ENCODE measurements around the gene TCF4.

The TCF4 gene

GRCh38 chr18:55588111-55588869 is at the start of gene TCF4:
Gene TCF4 (minus strand): TSS chr18:55588192. CDS start chr18:55587116, 1,076 bp downstream.
- Histone ChIP-seq H3K4me3 (peak within 1 kb of the TSS; percentile 55 to 75 (median 61)), H3K27ac (peak within 1 kb of the TSS; percentile 83 to 97 (median 90))

GRCh38 chr18:55637204-55637603 is 49.2 kb upstream of the TCF4 start:
- no peak overlapping the region for H3K27ac ChIP-seq

DNA sequence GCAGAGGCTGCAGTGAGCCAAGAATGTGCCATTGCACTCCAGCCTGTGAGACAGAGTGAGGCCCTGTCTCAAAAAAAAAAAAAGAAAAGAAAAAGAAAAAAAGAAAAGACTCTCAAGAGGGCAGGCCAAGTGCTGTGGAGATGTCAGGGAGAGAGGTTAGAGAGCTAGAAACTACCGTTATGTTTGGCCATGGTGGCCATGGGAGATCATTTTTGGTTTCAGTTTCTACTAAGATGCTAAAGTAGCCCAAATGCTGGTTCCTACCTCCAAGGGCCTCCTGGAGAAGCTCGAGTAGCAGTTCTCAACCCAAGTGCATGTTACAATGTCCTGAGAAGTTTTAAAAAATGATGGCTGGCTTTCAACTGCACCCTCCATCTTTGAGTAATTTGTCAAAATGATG is 47.4 kb upstream of the TCF4 start:
- Histone ChIP-seq H3K27ac (no peak overlapping the region), H3K4me3 (no peak overlapping the region)

More at GRCh38 chr18:55637204-55637603, 49.2 kb upstream of the TCF4 start:
- no peak overlapping the region for H3K4me3 ChIP-seq

- H3K4me3 ChIP-seq, result no peak overlapping the region
- peak overlapping the region in 1 of 21 experiments; percentile 6 for H3K27ac ChIP-seq
Observed at GRCh38 chr18:55634545-55634944, 46.6 kb upstream of the TCF4 start.

DNA sequence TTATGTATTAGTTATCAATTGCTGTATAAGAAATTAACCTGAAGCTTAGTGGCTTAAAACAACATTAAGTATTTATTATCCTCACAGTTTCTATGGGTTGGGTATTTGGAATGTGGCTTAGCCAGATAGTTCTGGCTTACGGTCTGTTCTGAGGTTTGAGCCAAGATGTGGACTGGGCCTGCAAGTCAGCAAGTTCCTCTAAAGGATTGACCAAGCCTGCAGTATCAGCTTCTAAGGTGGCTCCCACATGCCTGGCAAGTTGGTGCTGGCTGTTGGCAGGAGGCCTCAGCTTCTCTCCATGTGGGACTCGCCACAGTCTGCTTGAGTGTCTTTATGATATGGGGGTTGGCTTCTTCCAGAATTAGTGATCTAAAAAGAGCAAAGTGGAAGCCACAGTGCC is 45.0 kb upstream of the TCF4 start:
- Histone ChIP-seq H3K4me3 (no peak overlapping the region), H3K27ac (peak overlapping the region in 2 of 21 experiments; percentile 38 to 58)

GRCh38 chr18:55629133-55629532 is 41.1 kb upstream of the TCF4 start:
- Histone ChIP-seq H3K27ac (peak overlapping the region in 1 of 21 experiments; percentile 39), H3K4me3 (no peak overlapping the region)

DNA sequence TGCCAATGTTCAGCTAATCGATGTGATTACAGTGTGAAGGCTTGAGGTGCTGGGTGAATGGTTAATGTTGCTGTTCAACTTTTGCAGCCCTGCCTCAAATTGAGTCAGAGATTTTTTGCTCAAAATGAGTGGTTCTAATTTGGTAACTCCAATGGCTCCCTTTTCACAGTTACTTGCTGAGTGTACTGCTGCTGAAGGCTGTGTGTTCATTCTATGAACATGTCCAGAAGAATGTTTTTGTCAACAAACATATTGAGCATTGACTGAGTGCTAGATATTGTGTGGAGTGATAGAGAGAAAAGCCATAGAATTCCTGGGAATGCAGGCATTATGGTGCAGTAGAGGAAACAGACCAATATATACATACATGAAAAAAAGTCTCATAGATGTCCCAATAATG is 39.0 kb upstream of the TCF4 start:
- no peak overlapping the region for H3K27ac ChIP-seq
- no peak overlapping the region for H3K4me3 ChIP-seq

GRCh38 chr18:55625901-55626300 is 37.9 kb upstream of the TCF4 start:
- no peak overlapping the region for H3K27ac ChIP-seq
- no peak overlapping the region for H3K4me3 ChIP-seq

- H3K4me3 ChIP-seq, result no peak overlapping the region
Observed at GRCh38 chr18:55623626-55624025, 35.6 kb upstream of the TCF4 start.

DNA sequence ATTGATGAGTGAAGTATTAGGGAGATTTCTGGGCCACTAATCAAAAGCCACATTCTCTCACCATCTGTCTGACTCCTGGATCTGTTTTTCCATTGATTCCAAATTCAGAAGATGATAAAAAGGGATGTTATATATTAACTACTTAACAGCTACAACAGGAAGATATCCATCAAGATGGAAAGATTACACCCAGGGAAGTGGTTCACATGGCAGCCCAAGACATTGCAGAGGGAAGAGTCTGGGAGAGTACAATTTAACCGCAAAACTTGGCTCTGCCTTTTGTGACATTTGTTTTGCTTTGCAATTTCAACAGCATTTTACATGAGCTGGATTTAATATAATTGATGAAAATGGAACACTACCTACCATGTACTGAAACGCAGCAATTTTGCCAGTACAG is 22.5 kb upstream of the TCF4 start:
- no peak overlapping the region for H3K27ac ChIP-seq
- H3K4me3 ChIP-seq, result no peak overlapping the region

More at GRCh38 chr18:55623626-55624025, 35.6 kb upstream of the TCF4 start:
- no peak overlapping the region for H3K27ac ChIP-seq

GRCh38 chr18:55609160-55609825 is 21.3 kb upstream of the TCF4 start:
- no peak overlapping the region for H3K27ac ChIP-seq
- H3K4me3 ChIP-seq, result no peak overlapping the region

- H3K4me3 ChIP-seq, result no peak overlapping the region
- no peak overlapping the region for H3K27ac ChIP-seq
Observed at GRCh38 chr18:55608497-55608896, 20.5 kb upstream of the TCF4 start.

DNA sequence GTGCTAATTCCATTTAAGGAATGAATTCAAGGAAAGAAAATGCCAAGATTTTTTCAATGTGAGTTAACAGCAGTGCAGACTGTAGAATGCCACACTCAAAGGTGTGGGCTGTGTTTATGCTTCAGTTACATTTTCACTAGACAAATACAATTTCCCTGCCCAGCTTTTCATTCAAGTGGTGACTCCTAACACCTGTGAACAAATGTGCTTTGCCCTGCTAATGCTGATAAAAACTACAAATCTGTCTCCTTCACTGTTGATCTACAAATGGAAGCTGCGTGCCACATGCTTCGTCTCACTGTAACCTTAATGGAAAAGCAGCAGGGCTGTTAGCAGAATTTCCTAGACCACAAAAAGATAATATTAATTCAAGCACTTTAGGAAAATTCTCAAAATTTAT is 19.8 kb upstream of the TCF4 start:
- Histone ChIP-seq H3K27ac (no peak overlapping the region), H3K4me3 (no peak overlapping the region)

- Histone ChIP-seq H3K27ac (no peak overlapping the region), H3K4me3 (no peak overlapping the region)
Observed at GRCh38 chr18:55605733-55606338, 17.8 kb upstream of the TCF4 start.

DNA sequence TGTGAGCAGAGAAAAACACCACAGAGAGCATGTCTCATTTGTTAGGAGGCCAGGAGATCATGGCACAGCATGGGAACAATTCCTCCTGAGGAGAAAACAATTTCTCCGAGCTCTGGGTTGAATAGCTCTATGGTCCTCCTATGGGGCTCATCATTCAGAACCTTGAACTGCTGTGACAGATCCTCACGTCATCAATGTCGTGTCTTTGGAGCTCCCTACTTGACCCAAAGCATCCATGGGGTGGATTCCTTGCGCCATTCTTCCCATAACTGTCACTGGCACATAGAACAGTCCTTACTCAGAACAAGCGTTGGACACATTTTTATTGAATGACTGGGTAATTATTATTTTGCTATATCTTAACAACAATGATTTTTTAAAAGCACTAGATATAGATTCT is 15.8 kb upstream of the TCF4 start:
- Histone ChIP-seq H3K4me3 (no peak overlapping the region), H3K27ac (no peak overlapping the region)

DNA sequence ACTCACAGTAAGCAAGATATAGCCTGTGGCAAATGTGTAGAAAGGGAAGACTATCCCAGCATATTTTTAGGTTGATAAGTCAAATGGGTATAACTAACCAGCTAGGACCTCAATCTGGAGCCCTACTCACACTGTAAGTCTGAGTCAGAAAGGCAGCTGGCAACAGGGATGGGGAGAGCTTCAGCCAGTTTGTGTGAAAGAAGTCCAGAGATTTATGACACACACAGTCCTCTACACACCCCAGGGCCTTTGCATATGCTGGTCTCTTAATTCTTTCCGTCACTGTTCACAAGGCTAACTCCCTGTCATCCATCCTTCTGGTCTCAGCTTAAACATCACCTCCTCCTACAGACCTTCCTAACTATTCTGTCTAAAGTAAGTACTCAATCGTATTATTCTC is 5.9 kb upstream of the TCF4 start:
- Histone ChIP-seq H3K27ac (no peak overlapping the region), H3K4me3 (no peak overlapping the region)

DNA sequence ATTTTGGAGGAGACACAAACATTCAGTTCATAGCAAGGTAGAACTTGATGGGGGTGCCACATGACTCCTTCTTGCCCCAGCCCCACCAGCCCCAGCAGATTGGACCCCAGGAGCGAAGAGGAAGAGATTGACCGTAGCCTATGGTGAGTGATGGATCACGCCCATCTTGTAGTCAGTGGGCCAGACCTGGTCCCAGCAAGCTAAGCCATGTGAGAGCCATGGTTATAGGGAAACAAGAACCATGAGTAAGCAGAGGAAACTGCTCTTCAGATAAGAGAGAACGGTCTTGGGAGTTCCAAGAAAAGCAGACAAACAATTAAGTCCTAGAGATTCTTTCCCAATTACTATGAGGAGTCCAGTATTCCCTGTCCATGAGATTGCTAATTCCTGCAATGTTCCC is 4.6 kb upstream of the TCF4 start:
- Histone ChIP-seq H3K27ac (no peak overlapping the region), H3K4me3 (no peak overlapping the region)

- Histone ChIP-seq H3K27ac (no peak overlapping the region), H3K4me3 (no peak overlapping the region)
Observed at GRCh38 chr18:55592106-55592505, 4.1 kb upstream of the TCF4 start.

DNA sequence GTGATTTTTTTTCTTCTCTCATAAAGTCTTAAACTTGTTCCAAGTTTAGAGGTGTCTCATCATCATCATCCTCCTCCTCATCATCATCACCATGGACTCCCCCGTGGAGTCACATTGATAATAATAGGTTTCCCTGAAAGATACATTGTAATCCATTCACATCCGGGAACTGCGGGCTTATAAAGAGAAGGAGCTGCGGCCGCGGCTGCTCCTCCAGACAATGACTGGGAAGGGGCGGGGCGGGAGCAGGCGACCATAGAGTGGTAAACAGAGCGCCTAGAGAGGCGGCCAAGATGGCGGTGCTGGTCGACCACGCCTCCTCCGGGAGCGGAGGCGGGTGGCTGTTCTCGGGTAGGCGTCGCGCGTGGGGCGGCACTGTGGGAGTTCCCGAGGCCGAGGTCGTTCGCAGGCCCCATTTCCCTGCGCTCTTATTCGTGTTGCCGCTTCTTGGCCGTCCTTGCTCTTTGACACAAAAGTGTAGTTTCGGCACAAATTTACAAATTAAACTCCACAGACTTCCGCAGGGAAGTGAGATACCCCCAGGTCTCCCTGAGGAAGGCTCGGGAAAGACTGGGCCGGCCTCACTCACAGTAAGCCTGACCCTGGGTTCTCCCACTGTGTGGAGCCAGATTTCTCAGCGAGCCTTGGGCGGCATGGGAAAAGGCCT is 1.8 kb upstream of the TCF4 start:
- Histone ChIP-seq H3K4me3 (peak overlapping the region; percentile 55 to 75 (median 61)), H3K27ac (peak overlapping the region; percentile 43 to 97 (median 89))

- Histone ChIP-seq H3K4me3 (peak overlapping the region; percentile 55 to 75 (median 61)), H3K27ac (peak overlapping the region in 20 of 21 experiments; percentile 6 to 97 (median 90))
Observed at GRCh38 chr18:55588870-55589595, 1.0 kb upstream of the TCF4 start.
